ENCODE data around the gene NADSYN1.
A peak's percentile ranks its signal among the peaks of the same experiment; 100 is the strongest.

Gene NADSYN1

DNA sequence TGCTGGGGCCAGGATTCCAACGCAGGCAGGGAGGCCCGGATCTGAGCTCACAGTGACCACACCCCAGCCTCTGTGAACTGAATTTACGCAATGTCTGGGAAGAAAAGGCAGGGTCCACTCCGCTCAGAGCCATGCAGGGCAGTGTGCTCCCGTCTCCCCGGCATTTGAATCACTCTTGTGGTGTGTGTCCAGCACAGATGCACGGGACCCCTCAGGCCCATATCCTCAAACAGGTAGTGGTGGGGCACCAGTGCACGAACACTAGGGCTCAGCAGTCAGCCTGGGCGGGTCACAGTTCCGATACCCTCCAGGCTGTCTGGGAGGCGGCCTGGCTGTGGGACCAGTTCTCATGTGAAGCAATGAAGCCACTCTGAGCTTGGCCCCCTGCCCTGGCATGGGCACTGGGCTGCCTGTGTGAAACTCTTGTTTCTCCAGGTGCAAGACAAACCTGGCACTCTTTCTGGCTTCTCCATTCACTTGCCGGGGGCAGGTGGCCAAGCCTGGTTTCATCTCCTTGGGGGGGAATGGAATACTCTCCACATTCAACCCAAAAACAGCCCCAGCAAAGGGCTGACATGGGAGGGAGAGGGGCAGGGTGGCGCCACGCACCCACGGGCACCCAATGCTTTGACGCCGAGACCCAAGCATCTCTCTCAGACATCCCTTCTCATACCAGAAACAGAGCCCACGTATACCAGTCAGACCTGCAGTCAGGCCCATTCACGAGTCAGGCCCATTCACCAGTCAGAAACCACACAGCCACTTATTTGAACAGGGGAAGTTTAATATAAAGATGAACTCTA is 19.2 kb upstream of the NADSYN1 start:
- DNase-seq (ENCODE audit: low read depth) = no peak

DNA sequence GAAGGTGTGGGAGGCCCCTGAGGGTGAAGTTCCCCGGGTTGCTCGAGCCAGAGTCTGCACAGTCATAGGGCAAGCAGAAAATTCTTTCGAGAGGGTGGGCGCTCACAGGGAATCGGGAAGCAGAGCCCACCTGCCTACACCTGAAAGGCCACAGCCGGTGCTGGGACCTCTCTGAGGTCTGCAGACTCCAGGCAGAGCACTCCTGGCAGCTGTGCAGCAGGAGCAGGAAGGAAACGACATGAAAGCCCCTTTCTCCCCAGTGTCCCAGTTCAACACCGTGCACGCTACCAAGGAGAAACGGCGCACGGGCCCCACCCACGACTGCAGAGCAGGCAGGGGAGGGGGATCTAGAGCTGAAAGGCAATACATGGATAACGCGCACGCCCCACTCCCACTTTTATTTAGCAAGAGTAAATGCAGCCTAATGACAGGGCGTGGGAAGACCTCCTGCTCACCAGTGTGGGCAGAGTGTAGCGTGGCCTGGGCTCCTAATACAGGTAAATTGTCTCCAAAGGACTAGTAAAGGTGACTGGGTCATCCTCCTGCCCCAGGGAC is 18.4 kb upstream of the NADSYN1 start:
- DNase-seq (ENCODE audit: low read depth) = no peak

DNA sequence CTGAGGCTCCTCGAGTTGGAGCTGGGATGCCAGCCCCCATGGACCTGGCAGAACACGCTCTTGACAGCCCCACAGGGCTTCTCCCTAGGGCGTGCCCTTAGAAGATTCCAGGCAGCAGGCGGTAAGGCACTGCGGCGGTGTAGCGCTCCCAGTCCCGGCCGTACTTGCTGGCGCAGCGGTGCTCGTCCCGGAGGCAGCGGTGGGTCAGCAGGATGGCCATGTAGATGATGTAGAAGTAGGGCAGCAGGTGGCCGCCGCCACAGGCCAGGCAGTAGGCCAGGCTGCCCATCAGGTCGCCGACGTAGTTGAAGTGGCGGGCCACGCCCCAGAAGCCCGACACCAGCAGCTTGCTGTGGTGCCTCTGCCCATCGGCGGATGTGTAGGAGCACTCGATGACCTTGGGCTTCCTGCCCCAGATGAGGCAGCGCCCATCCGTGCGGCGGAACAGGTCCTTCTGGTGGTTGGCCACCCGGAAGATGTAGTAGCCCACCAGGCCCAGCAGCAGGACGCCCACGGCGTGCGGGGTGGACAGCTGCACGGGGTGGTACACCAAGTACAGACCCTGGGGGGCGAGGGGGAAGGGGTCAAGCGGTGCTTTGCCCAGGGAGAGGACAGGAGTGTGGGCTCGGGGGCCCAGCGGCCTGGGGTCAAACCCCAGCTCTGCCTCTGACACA is 17.6 kb upstream of the NADSYN1 start:
- DNase-seq (ENCODE audit: low read depth) = no peak

DNA sequence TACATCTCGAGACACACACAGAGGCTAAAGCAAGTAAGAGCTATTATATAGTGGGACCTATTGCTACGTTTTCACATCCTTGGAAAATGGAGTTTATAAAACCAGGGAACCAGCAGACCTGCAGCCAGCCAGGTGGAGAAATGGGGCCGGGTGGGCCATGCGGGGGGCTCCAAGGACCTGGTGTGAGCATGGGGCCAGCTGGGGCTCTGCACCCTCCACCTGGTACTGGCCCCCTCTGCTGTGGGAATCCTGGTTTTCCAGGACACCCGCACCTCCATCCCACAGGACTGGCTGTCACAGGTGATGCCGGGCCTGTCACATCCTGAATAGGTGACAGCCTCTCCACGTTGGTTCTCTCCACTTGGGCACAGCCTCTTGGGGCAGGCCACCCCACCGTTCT is 16.1 kb upstream of the NADSYN1 start:
- no peak for DNase-seq (ENCODE audit: low read depth)

DNA sequence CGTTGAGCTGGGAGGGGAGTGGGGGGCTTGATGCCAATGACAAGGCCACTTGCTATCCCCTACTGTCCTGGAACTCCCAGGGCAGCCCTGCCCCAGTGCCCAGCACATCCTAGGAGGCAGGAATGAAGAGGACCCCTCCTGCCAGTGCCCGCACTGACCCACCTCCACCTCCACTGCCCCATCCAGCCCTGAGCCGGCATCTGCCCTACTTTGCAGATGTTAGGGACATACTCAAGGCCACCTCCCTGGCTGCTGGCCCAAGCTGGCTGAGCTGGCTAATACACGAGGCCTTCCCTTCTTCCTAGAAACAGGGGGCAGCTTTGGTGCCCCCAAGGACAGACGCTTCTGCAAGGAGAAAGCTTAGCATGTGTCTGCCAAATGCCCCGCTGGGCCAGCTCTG is 15.6 kb upstream of the NADSYN1 start:
- no peak for DNase-seq (ENCODE audit: low read depth)

DNA sequence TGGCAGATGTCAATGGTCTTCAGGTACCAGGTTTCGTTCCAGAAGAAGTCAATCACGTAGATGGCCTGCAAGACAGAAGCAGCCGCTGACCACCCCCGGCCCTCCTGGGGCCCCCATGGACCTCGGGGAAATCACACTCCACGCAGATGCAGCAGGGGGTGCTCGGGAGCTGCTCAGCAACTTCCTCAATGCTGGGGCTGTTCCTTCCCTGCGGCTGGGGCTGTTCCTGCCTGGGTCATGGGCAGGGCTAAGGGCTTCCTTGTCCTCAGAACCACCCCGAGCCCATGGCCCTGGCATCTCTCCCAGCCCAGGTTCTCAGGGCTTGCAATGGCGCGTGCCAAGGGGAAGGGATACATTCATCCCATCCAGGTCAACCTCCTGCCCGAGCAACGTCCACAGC is 15.1 kb upstream of the NADSYN1 start:
- DNase-seq (ENCODE audit: low read depth) = no peak

DNA sequence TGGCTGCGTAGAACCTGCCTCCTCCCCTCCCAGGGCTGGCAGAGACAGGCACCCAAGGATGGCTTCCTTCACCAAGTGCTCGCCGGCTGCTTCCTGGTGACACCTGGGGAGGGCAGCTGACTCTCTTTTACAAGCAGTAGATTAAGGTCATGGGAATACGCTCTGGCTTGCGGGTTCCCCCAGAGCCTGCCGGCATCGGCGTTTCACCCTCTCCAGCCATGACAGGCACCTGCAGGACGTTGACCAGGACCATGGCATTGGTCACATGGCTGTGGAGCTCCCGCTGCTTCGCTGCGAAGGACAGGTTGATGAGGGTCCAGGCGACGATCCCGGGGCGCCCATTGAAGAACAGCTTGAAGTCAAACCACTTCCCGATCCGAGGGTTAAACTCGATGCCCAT is 14.4 kb upstream of the NADSYN1 start:
- DNase-seq (ENCODE audit: low read depth) = no peak

DNA sequence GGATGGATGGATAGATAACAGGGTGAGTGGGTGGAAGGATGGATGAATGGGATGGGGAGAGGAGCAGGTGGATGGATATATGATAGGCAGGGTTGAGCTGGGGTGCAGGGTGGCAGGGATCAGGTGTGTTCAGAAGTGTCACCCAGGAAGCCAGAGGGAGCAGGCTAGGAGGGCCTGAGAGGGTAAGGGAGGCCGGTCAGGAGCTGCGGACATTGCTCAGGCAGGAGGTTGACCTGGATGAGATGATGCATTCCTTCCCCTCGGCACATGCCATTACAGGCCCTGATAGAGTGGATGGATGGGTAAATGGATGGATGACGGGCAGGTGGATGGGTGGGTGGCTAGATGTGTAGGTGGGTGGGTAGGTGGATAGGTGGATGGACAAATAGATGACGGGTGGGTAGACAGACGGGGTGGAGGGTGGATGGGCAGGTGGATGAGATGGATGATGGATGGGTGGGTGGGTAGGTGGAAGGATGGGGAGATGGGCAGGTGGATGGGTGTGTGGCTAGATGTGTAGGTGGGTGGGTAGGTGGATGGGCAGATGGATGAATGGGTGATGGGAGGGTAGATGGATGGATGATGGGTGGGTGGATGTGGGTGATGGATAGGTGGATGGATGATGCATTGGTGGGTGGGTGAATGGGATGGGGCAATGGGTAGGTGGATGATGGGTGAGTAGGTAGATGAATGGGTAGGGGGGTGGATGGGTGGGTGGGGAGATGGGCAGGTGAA is 12.8 kb upstream of the NADSYN1 start:
- DNase-seq (ENCODE audit: low read depth) = no peak

DNA sequence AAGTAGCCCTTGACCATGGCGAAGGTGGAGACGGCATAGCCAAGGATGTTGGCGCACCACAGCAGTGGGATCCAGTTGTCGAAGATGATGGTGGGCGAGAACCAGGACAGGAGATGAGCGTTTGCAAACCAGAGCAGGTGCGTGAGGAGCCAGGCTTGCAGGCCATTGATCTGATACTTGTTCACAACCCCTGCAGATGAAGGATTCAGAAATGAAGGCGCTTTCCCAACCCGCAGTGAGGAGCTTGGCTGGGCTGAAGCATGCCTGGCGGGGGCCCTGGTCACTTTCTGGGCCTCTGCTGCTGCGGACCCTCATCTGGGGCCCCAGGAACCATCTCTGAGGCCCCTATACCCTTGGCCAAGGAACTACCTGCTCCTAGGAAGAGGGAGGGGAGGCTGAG is 11.8 kb upstream of the NADSYN1 start:
- no peak for DNase-seq (ENCODE audit: low read depth)

DNA sequence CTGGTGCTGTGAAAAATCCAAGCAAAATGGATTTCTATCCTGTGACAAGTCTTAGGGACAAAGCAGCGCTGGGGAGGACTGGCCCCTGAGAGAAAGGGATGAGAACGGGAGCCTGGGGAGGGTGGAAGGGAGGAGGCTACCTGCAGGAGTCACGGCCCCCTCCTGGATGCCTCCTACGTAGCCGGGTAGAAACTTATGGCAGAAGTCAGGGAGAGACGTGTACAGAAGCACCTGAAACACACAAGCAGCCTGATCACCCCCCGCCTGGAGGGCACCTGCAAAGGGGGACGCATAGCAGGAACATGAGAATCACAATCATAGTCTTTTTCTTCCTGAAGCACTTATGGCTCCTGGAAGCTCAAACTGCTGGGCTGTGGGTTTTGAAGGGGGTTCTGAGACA is 10.9 kb upstream of the NADSYN1 start:
- DNase-seq (ENCODE audit: low read depth) = no peak

DNA sequence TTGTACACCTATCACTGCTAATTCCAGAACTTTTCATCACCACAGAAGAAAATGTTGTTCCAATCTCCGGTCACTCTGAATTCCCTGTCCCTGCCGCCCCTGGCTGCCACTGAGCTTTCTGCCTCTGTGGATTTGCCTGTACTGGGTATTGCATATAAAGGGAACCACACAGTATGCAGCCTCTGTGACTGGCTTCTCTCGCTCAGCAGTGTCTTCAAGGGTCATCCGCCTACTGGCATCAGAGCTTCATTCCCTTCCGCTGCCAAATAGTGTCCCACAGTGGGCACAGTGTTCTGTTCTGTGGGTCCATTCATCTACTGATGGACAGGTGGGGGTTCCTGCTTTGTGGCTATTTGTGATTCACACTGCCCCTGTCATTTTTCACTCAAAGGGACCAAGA is 10.1 kb upstream of the NADSYN1 start:
- DNase-seq (ENCODE audit: low read depth) = no peak

DNA sequence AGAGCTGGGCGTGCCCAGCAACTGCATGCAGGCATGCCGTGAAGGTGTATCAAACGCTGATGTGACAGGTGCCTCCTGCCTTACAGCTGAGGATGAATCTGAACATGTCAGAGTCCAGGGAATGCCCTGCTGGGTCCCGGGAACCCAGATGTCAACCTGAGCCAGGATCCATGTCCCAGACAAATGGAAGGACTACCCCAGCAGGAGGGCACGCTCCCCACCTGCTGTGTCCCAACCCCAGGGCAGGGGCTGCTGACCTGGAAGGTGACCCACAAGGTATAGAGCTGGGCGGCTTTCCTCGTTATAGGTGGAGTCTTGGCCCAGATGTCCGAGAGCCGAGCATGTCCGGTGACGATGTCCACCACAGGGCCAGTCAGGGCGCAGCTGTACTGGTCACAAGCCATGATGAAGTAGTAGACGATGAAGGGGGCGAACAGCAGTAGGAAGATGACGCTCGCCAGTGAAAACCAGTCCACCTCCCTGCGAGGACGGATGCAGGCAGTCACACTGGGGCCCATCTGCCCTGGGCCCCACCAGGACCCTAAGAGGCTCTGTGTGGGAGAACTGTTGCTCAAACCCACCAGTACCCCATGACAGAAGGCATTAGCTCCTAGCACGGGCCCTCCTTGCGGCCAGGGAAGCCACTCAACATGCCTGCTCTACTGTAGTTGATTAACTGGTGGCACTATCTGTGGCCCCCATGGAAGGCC is 9.1 kb upstream of the NADSYN1 start:
- no peak for DNase-seq (ENCODE audit: low read depth)

DNA sequence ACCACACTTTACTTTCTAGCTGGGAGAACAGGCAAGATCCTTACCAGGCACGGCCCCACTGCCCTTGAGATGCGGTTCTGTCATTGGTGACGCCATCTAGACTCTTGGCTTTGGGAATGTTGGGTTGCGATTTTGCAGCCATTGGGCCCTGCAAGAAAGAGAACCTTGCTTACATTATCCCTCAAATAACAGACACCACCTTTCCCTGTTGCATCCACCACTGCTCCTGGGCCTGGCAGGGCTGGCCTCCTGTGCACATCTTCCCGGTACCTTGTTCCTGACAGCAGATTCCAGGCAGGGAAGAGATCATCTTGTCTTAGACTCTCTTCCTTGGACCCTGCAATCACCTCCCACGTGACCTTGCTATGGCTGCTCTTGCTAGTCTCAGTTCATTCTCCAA is 8.2 kb upstream of the NADSYN1 start:
- DNase-seq (ENCODE audit: low read depth) = no peak

DNA sequence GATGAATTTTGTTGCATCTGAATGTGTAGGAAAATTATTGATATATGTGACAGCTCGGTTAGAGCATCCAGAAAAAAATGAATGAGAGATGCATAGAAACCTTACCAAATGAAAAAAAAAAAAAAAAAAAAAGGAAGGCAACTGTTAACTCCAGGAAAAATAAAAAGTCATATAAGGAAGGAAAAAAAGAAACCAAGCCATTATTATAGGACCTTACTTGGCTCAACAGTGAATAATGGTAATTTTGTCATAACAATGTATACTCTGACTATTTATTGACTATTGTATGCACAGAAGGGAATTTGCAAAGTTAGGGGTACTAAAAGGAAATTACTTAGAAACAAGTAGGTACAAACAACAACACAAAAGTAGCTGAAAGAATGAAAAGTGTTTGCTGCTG is 6.9 kb upstream of the NADSYN1 start:
- DNase-seq (ENCODE audit: low read depth) = no peak

DNA sequence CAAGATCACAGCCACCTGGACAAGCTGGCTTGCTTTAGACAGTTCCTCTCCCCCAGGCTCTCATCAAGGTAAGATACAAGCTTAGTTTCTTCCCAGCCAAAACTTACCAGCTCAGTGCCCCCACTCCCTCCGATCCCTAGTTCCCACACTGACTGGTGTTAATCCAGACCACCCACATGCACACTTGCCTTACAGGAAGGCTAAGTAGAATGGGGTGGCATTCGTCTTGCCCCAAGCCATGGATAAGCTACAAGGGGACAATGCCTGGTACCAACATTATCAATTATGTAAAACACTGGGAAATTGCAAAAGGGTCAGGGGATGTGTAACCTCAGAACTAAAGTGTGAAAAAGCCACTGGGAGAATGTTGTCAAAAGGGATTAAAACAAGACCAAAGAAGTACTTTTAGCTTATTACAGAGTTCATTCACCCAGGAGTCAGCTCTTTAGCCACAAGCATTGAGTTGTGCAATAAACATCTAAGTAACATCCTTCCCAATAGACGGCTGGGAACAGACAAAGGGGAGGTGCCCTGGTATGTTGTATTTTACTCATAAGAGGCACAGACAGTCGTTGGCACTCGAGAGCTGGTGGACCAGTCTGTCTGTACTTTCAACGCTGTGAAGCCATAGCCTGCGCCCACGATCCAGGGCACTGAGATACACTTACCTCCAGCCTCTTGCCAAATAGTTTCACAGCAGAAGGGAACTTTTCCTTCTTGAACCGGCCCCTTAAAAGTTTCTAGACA is 5.9 kb upstream of the NADSYN1 start:
- peak; percentile 55 for DNase-seq (ENCODE audit: low read depth)

DNA sequence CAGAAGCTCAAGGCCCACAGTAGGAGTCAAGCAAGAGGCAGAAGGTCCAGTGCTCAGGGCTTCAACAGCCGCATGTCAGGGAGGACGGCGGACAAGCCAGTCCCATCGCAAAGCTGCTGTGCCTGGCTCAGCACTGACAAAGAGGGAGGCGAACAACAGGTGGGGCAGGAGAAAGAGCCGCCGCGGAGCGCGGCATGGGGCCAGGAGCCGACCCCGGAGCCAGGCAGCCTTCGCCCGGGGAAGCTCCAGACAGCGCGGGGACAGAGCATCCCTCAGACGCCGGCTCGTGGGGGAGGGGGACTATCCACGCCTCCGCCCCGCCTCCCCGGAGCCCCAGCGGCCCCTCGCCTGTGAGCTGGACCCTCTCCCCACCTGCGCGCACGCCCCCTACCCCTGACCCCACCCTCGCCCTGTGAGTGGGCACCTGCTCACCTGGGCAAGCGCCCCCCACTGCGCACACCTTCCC is 5.2 kb upstream of the NADSYN1 start:
- DNase-seq (ENCODE audit: low read depth) = no peak

DNA sequence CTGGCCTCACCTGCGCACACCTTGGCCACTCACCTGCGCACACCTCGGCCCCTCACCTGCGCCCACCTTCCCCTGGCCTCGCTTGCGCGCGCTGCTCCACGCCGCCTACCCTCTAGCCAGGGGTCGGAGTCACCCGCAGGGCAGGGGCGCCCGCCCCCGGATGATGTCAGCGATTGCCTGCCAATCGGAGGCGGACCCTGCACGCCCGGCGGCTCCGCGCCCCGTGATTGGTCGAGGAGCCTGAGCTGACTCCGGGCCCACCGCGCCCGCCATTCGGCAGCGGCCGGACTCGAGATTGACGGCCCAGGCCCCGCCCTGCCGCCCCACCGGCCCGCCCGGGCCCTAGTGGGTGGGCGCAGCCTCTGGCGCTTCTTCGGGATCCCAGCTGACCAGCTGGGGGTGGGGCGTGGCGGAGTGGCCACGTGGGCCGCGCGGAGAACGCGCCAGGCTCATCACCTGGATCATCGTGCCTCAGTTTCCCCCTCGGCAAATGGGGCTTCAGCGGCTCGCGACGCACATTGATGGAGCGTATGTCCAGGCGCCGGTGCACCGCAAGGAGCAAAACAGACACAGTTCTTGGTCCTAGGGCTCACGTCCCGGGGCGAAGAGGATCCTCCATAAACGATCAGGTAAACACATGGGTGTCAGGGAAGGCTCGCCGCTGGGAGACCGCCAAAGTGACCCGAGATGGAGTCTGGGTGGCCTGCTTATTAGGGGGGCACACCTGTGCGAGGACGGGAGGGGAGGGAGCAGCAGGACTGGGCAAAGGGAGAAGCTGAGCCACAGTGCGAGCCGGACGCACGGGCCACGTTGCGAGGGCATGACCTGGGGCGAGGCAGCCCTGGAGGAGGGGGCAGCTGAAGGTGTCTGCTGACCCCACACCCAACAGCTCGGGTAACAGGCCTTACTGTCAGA is 4.5 kb upstream of the NADSYN1 start, which contains the start of gene DHCR7:
Gene DHCR7 (minus strand): TSS at position 137 of the 915 bp plus-strand sequence. CDS start 3,441 bp downstream, outside the sequence.
- DNase-seq (ENCODE audit: low read depth) = peak; percentile 89

DNA sequence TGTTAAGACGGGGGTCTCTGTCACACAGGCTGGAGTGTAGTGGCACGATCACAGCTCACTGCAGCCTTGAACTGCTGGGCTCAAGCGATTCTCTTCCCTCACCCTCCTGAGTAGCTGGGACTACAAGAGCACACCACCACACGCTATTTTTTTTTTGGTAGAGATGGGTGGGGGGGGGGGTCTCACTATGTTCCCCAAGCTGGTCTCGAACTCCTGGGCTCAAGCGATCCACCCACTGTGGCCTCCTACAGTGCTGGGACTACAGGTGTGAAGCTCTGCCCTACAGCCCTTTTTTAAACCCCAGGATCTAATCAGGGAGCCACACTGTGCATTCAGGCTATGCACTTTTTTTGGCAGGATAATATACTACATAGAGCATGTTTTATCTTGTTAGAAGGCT is 3.4 kb upstream of the NADSYN1 start:
- no peak for DNase-seq (ENCODE audit: low read depth)

DNA sequence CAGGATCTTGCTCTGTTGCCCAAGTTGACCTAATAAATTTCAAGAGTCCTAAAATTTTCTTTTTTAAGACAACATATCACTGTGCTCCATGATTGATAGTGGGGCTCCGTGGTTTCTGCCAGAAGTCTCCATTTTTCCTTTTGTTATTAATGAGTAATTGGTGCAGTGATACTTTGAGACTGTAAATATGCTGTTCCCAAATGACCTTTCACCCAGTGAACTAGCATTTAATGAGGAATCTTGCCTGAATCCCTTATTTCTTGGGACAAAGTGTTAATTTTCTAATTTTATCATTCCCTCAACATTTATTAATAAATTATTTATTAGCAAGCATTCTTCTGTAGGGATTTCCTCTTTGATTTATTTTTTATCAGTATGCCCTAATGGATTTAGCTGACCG is 2.5 kb upstream of the NADSYN1 start:
- DNase-seq (ENCODE audit: low read depth) = no peak

DNA sequence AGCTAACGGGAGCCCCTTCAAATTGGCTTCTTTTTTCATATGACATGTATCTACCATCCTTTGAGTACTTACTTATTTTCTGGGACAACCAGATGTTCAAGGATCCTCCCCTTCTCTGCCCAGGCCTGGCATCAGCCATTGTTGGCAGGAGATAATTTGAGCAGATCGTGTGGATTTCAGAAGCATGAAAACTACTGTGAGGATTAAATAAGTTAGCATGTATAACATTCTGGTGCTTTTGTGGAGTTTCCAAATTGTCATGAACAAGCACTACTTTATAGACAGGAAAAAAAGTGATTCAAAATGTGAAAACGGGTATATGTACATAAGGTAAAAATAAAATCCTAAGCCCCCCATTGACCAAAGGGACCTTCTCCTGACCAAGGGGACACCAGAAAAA is 2.1 kb upstream of the NADSYN1 start:
- DNase-seq (ENCODE audit: low read depth) = no peak

All from fibroblast of the conjunctiva (primary cell).